ENCODE measurements around the gene PTEN. TPM values are rescaled to one million over a fixed set of nuclear protein-coding genes. Genes with fewer than 3 reads are reported as not detected.
"Not testable (repeated sequence)": the region's sequence is repeated elsewhere in the genome, so short reads cannot be mapped to it uniquely, and the experiment has no call there.

The PTEN gene
- total RNA-seq, 1 donor from 2014 or later, result 90.3 TPM

DNA sequence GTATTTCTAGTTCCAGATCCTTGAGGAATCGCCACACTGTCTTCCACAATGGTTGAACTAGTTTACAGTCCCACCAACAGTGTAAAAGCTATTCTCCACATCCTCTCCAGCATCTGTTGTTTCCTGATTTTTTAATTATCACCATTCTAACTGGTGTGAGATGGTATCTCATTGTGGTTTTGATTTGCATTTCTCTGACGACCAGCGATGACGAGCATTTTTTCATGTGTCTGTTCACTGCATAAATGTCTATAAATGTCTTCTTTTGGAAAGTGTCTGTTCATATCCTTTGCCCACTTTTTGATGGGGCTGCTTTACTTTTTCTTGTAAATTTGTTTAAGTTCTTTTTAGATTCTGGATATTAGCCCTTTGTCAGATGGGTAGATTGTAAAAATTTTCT is 7.8 kb upstream of the PTEN start:
- H3K27me3 ChIP-seq (ENCODE audit: insufficient read depth, low read length); H3K4me3 Mint-ChIP-seq (ENCODE audit: unreplicated experiment); H2AFZ ChIP-seq (ENCODE audit: low read depth, low read length); H3K4me1 ChIP-seq (ENCODE audit: insufficient read depth, low read length); H3K36me3 ChIP-seq (ENCODE audit: insufficient read depth, low read length); H4K20me1 ChIP-seq (ENCODE audit: insufficient read depth, low read length); H3K27ac ChIP-seq (ENCODE audit: low read depth, low read length); DNase-seq (ENCODE audit: low read depth); H3K36me3 Mint-ChIP-seq (ENCODE audit: low read depth, unreplicated experiment); H3K9me3 ChIP-seq (ENCODE audit: insufficient read depth, low read depth, low read length); H3K4me1 Mint-ChIP-seq (ENCODE audit: low read depth, unreplicated experiment); H3K4me3 ChIP-seq (ENCODE audit: insufficient read depth, low read depth, low read length); H3K27me3 Mint-ChIP-seq (ENCODE audit: low read depth, unreplicated experiment); H3K4me2 ChIP-seq (ENCODE audit: low read length); H3K79me2 ChIP-seq (ENCODE audit: insufficient read depth, low read length); H3K9me3 Mint-ChIP-seq (ENCODE audit: unreplicated experiment); FAIRE-seq; H3K27ac Mint-ChIP-seq (ENCODE audit: unreplicated experiment); H3K9ac ChIP-seq (ENCODE audit: low read length): not testable (repeated sequence)

DNA sequence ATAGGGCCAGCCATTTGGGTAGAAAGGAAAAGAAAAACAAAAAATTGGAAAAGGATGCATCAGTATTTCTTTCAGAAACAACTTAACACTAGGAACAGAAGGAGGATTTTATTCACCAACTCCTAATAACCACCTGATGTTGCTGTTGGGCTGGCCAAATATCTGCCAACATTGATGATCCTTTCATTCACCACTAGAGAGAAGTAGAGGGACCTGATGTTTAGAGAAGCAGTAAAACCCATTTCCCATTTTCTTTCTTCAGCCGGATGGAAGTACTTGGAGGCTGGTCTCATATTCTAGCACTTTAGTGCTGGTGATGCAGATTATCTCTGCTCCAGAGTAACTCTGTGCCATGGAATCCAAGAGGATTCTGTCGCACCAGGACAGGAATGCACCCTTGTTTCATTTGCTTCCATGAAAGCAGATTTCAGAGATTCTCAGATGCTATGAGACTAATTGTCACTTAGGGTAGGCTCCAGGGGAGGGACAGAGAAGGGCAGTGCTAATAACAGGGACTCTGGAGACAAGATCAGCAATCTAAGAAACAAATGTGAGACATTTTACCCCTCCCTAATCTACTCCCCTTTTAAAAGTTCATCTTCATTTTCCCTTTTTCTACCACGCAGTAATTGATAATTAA is 3.1 kb upstream of the PTEN start:
- DNase-seq (ENCODE audit: low read depth) (peak; percentile 46), FAIRE-seq (no peak)
- no peaks in the 10 kb centered on the region for H3K36me3 Mint-ChIP-seq (ENCODE audit: low read depth, unreplicated experiment)
- Histone ChIP-seq H3K27ac (ENCODE audit: low read depth, low read length) (no peak overlapping the region), H2AFZ (ENCODE audit: low read depth, low read length) (no peak overlapping the region), H3K9ac (ENCODE audit: low read length) (no peak overlapping the region), H3K79me2 (ENCODE audit: insufficient read depth, low read length) (peaks cover 15% of the 10 kb centered on the region), H3K4me1 (ENCODE audit: insufficient read depth, low read length) (peaks cover 9% of the 10 kb centered on the region), H3K27me3 (ENCODE audit: insufficient read depth, low read length) (no peaks in the 10 kb centered on the region), H3K4me2 (ENCODE audit: low read length) (no peak overlapping the region), H3K36me3 (ENCODE audit: insufficient read depth, low read length) (no peaks in the 10 kb centered on the region), H3K4me3 (ENCODE audit: insufficient read depth, low read depth, low read length) (no peak overlapping the region), H3K9me3 (ENCODE audit: insufficient read depth, low read depth, low read length) (no peaks in the 10 kb centered on the region), H4K20me1 (ENCODE audit: insufficient read depth, low read length) (peaks cover 11% of the 10 kb centered on the region)
- TF ChIP-seq, protein P1, sequence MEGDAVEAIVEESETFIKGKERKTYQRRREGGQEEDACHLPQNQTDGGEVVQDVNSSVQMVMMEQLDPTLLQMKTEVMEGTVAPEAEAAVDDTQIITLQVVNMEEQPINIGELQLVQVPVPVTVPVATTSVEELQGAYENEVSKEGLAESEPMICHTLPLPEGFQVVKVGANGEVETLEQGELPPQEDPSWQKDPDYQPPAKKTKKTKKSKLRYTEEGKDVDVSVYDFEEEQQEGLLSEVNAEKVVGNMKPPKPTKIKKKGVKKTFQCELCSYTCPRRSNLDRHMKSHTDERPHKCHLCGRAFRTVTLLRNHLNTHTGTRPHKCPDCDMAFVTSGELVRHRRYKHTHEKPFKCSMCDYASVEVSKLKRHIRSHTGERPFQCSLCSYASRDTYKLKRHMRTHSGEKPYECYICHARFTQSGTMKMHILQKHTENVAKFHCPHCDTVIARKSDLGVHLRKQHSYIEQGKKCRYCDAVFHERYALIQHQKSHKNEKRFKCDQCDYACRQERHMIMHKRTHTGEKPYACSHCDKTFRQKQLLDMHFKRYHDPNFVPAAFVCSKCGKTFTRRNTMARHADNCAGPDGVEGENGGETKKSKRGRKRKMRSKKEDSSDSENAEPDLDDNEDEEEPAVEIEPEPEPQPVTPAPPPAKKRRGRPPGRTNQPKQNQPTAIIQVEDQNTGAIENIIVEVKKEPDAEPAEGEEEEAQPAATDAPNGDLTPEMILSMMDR (IDR thresholded peaks at IDR 0.05; ENCODE audit: insufficient read depth, low read depth, low read length), result peak; percentile 44
- no peak for TF ChIP-seq EZH2 (IDR thresholded peaks at IDR 0.05; ENCODE audit: insufficient read depth, low read length)
- peaks cover 11% of the 10 kb centered on the region for H3K4me1 Mint-ChIP-seq (ENCODE audit: low read depth, unreplicated experiment)
- no peak overlapping the region for H3K4me3 Mint-ChIP-seq (ENCODE audit: unreplicated experiment)
- no peaks in the 10 kb centered on the region for H3K27me3 Mint-ChIP-seq (ENCODE audit: low read depth, unreplicated experiment)
- no peaks in the 10 kb centered on the region for H3K9me3 Mint-ChIP-seq (ENCODE audit: unreplicated experiment)
- H3K27ac Mint-ChIP-seq (ENCODE audit: unreplicated experiment), result no peak overlapping the region

DNA sequence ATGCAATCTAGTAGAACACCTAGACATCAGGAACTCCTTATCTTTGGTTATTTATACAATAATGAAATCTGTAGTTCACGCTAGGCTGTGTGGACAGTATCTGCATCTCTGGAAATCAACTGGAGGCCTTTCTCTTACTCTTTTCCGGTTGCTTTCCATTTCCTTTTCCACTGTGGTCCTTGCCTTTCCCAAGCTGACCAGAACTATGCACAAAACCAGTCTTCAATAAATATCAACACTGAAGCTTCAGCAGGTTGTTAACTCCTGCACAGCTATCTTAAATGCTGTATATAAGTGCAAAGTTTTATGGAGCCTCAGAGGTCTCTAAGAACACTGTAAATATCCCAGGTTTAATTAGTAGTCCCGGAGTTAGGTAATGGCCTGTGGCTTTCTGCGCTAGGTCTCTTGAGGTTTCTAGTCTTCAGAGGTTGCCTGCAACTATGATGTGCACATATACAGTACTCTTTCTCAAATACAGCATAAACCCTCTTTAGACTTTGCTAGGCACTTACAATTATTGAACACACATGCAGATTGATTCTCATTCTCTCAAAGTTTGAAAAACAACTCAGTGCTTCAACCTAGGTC is 2.5 kb upstream of the PTEN start:
- H3K27me3 Mint-ChIP-seq (ENCODE audit: low read depth, unreplicated experiment), result no peaks in the 10 kb centered on the region
- H3K4me3 Mint-ChIP-seq (ENCODE audit: unreplicated experiment), result peak overlapping the region; percentile 99
- peaks cover 18% of the 10 kb centered on the region for H4K20me1 ChIP-seq (ENCODE audit: insufficient read depth, low read length)
- H3K9me3 ChIP-seq (ENCODE audit: insufficient read depth, low read depth, low read length), result no peaks in the 10 kb centered on the region
- peaks cover 9% of the 10 kb centered on the region for H3K4me1 ChIP-seq (ENCODE audit: insufficient read depth, low read length)
- H3K79me2 ChIP-seq (ENCODE audit: insufficient read depth, low read length), result peaks cover 21% of the 10 kb centered on the region
- no peaks in the 10 kb centered on the region for H3K27me3 ChIP-seq (ENCODE audit: insufficient read depth, low read length)
- peak overlapping the region; percentile 100 for H3K4me2 ChIP-seq (ENCODE audit: low read length)
- peak overlapping the region; percentile 97 for H3K4me3 ChIP-seq (ENCODE audit: insufficient read depth, low read depth, low read length)
- no peak for DNase-seq (ENCODE audit: low read depth)
- H3K36me3 ChIP-seq (ENCODE audit: insufficient read depth, low read length), result no peaks in the 10 kb centered on the region
- H3K4me1 Mint-ChIP-seq (ENCODE audit: low read depth, unreplicated experiment), result peaks cover 11% of the 10 kb centered on the region
- no peak overlapping the region for H2AFZ ChIP-seq (ENCODE audit: low read depth, low read length)
- FAIRE-seq, result no peak
- peak overlapping the region; percentile 94 for H3K9ac ChIP-seq (ENCODE audit: low read length)
- H3K9me3 Mint-ChIP-seq (ENCODE audit: unreplicated experiment), result no peaks in the 10 kb centered on the region
- no peak overlapping the region for H3K27ac Mint-ChIP-seq (ENCODE audit: unreplicated experiment)
- no peak for TF ChIP-seq EZH2 (IDR thresholded peaks at IDR 0.05; ENCODE audit: insufficient read depth, low read length)
- TF ChIP-seq, protein P1 (IDR thresholded peaks at IDR 0.05; ENCODE audit: insufficient read depth, low read depth, low read length), result no peak
- H3K27ac ChIP-seq (ENCODE audit: low read depth, low read length), result no peak overlapping the region
- H3K36me3 Mint-ChIP-seq (ENCODE audit: low read depth, unreplicated experiment), result no peaks in the 10 kb centered on the region
